ENCODE data around the gene MVB12B.

DNA sequence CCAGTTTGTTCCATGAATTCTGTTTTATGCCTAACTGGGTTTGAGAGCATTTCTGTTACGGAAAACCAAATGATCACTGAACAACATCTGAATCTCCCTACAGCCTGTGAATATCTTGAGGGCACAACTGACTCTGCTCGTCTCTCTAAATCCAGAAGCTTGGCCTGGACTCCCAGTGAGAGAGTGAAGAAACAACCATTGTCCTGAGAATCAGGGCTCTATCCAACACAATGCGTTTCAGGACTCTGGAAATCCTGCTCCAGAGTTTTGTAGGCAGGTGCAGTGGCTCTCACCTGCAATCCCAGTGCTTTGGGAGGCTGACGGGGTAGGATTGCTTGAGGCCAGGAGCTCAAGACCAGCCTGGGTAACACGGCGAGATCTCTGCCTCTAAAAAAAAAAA lies 7.8 kb upstream of the MVB12B start:
- TF ChIP-seq, protein P1, sequence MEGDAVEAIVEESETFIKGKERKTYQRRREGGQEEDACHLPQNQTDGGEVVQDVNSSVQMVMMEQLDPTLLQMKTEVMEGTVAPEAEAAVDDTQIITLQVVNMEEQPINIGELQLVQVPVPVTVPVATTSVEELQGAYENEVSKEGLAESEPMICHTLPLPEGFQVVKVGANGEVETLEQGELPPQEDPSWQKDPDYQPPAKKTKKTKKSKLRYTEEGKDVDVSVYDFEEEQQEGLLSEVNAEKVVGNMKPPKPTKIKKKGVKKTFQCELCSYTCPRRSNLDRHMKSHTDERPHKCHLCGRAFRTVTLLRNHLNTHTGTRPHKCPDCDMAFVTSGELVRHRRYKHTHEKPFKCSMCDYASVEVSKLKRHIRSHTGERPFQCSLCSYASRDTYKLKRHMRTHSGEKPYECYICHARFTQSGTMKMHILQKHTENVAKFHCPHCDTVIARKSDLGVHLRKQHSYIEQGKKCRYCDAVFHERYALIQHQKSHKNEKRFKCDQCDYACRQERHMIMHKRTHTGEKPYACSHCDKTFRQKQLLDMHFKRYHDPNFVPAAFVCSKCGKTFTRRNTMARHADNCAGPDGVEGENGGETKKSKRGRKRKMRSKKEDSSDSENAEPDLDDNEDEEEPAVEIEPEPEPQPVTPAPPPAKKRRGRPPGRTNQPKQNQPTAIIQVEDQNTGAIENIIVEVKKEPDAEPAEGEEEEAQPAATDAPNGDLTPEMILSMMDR (IDR thresholded peaks at IDR 0.05; ENCODE audit: low read depth, low read length): no peak
- no peak for TF ChIP-seq EZH2phosphoT487 (IDR thresholded peaks at IDR 0.05; ENCODE audit: low read depth)

Data from OCI-LY3 (cell line).